C4-2B (cell line): ENCODE results near the gene DENND1A.
"Not testable (repeated sequence)": the region's sequence is repeated elsewhere in the genome, so short reads cannot be mapped to it uniquely, and the experiment has no call there.

ENCODE experiments used
- H3K27ac ChIP-seq: fragments of 450-650 bp; 2 replicates; pipeline ENCODE4 v1.5.1; 2017
- CTCF ChIP-seq: fragments of 450-650 bp; conservative IDR thresholded peaks from 2 replicates; pipeline ENCODE4 v1.5.1; 2017; ENCODE audit warnings: mild to moderate bottlenecking
- ZFX ChIP-seq: fragments of 450-650 bp; IDR thresholded peaks from 2 replicates; pipeline ENCODE4 v1.6.1; 2017

Gene DENND1A

GRCh38 chr9:123437201-123437600 lies 492.7 kb downstream of the DENND1A start:
- no peak for TF ChIP-seq CTCF
- TF ChIP-seq ZFX, result no peak
- H3K27ac ChIP-seq, result no peak overlapping the region

- H3K27ac ChIP-seq, result no peak overlapping the region
- TF ChIP-seq ZFX, result no peak
- TF ChIP-seq CTCF, result no peak
These were observed 494.5 kb downstream of the DENND1A start for GRCh38 chr9:123435471-123435870.

DNA sequence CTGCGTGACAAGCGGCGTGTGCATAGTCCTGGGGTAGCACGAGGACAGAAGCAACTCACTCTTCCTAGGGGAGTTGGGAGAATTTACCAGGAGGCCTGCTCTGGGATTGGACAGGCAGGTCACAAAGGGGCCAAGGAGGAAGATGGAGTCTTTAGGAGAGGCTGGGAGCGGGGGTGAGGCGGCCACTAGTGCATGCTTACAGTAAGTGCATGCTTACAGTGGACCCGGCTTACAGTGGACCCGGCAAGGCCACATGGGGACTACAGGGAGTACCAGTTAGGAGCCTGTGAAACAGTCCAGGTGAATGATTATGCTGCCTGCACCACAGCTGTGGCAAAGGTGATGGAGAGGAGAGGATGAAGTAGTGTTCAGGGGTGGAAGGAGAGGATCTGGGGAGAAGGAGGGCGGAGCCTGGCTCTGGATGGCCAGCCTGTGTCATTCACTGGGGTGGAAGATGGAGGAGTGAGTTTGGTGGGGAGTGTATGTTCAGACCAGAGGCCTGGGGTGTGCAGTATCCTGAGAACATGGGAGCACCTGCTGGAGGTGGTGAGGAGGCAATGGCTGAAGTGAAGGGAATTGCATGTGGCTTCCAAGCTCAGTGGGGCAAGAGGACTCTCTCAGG lies 495.2 kb downstream of the DENND1A start:
- no peak; the same call in 1 of the 2 replicates for TF ChIP-seq CTCF
- no peak for TF ChIP-seq ZFX
- no peak overlapping the region for H3K27ac ChIP-seq

DNA sequence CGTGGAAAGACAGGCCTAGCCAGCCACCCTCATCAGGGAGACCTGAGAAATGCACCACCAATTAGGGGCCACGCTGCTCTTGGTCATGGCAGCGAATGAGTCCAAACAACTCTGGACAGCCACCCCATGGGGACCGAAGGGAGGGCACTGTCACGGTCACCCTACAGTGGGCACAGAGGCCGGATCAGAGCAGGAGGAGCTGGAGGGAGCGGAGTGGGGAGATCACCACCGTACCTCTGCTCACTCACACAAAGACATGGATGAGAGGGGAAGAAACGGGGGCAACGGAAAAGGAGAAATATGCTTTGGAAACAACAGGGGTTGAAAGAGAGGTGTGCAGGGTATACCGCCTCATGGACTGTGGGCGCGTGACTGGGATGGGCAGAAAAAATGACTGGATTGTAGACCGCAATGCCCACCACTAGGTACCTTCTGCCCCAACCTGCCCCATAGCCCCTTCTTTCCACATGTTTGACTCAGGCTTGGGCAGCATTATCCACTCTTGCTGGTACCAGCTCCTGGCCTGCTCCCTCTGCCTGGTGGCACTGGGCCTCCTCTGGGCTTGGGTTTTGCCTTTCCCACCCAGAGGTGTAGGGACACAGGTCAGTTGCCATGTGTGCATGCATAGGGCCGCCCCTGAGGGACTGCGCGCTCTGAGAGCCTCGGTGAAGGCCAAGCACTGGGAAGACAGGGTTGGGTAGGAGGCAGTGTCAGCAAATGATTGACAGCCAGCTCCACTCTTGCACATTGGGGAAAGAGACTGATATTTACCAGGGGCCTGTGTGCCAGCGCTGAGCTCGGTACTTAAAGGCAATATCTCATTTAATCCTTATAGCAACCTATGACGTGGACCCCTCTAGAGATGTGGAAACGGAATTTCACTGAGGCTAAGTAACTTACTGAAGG lies 497.3 kb downstream of the DENND1A start:
- H3K27ac ChIP-seq, result no peak overlapping the region
- no peak for TF ChIP-seq ZFX
- TF ChIP-seq CTCF, result no peak

DNA sequence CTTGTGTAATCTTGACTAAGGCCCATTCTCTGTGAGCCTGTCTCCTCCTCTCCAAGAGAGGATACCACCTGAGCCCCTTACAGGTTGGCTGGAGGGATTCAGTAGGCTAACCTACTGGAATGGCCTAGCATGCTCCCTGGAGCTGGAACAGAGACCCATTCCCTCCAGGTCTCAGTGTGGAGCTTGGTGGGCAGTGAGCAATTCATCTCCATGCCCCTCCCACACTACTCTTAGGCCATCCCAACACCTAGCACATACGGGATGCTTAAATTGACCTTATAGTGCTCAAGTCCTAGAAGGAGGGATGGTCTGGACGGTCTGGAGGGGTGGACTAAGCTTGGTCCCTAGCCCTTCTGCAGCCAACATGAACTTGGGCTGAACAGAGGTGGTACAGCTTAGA lies 498.3 kb downstream of the DENND1A start:
- no peak for TF ChIP-seq CTCF
- TF ChIP-seq ZFX, result no peak

DNA sequence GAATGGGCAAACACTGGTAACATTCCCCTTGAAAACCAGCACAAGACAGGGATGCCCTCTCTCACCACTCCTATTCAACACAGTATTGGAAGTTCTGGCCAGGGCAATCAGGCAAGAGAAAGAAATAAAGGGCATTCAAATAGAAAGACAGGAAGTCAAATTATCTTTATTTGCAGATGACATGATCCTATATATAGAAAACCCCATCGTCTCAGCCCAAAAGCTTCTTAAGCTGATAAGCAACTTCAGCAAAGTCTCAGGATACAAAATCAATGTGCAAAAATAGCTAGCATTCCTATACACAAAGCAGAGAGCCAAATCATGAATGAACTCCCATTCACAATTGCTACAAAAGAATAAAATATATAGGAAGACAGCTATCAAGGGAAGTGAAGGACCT lies 501.5 kb downstream of the DENND1A start:
- not testable (repeated sequence) for H3K27ac ChIP-seq

More for the DNA sequence above, 498.3 kb downstream of the DENND1A start:
- no peak overlapping the region for H3K27ac ChIP-seq

DNA sequence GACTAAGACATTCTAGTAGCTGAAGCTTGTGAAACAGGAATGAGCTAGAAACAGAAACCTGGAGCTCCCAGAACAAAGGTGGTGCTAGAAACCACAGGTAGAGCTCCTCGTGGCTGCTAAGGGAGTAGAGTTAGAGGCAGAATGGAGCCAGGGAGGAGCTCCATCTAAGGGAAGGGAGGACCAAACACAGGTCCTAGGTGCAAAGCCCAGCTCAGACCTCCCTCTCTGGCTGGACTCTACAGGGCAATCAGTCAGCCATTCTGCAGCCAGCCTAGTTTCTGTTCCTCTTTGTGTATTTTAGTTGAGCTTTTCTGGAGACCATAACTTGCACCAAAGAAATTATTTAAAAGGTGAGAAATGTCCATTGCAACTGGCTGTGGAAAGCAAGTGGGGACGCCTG lies 503.5 kb downstream of the DENND1A start:
- TF ChIP-seq ZFX (no peak), CTCF (no peak)
- H3K27ac ChIP-seq, result no peak overlapping the region
